HG02840 (cell line): Measurements from ENCODE around the gene COQ8A.
"Not testable (repeated sequence)": the region's sequence is repeated elsewhere in the genome, so short reads cannot be mapped to it uniquely, and the experiment has no call there.

Source experiments
- ATAC-seq: cut with Tn5 transposase; IDR thresholded peaks from one replicate; pipeline ENCODE4 v1.9.1; 2021; ENCODE audit warnings: mild to moderate bottlenecking, moderate library complexity, moderate number of reproducible peaks; ENCODE audit not compliant: unreplicated experiment, low FRiP score

COQ8A gene

GRCh38 chr1:226950871-226951270, 10.8 kb downstream of the COQ8A start:
- no peak for ATAC-seq

DNA sequence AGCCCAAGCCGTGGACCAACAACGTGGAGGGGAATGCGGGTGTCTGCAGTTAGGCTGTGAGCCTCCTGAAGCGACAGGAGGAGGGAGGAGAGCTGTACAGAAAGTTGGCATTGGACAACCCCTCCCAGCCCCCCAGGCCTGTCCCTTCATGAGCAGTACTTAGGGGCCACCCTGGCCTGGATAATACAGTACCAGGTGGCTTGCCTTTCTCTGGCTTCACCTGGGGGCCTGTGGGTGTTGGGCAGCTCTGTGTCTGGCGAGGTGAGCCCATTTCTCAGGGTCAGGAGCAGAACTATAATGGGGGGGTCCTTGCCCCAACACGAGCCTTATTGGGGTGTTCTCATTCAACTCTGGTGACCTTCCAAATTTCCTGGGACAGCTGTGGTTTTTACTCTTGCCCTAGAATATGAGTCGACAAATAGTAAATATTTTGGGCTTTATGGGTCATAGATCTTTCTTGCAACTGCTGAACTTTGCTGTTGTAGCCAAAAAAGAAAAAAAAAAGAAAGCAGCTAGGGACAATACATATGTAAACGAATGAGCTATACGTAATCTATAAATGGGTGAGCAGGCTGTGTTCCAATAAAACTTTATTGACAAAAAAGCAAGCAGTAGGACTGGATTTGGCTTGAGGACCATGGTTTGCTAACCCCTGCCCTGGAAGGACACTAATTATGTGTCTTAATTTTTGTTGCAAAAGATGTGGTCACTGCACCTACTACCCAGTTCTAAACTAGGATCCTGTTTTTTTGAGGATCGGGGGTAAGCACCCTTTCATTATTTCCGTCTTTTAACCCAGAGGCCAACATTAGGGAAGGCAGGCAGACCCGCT, 11.4 kb downstream of the COQ8A start:
- ATAC-seq = no peak

DNA sequence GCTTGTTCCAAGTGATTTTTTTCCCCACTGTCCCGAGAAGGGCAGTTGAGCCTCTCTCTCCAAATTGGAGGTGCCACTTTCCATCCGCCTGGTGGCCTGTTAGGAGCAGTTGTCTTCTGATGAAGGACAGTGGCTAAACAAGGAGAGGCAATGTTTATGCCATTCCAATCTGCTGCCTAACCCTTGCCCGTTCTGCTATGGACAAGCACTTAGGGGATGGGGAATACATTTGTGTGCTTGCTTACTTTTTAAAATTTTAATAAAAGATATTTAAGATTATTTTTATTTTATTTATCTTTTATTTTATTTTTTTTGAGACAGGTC, 12.0 kb downstream of the COQ8A start:
- no peak for ATAC-seq

DNA sequence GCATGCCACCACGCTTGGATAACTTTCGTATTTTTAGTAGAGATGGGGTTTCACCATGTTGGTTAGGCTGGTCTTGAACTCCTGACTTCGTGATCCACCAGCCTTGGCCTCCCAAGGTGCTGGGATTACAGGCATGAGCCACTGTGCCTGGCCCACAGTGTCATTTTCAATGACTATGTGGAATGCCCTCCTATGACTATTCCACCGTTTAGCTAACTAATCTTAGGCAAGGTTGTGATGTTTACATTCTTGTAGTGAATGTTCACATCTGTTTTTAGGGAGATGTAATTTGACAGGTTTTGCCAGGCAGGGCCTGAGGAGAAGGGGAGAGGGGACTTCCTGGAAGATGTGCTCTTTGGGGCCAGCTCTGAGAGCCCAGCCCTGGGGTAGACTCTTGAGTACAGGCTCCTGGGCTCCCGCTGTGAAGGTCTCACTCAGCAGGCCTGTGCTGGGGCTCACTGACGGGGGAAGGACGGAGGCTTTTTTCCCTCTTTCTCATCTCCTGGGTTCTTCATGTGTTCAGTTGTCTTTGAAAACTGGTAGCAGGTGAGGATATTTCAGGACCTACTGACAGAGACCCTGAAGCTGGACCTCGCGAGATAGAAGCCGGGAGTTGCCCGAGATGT, 13.2 kb downstream of the COQ8A start:
- ATAC-seq = no peak

DNA sequence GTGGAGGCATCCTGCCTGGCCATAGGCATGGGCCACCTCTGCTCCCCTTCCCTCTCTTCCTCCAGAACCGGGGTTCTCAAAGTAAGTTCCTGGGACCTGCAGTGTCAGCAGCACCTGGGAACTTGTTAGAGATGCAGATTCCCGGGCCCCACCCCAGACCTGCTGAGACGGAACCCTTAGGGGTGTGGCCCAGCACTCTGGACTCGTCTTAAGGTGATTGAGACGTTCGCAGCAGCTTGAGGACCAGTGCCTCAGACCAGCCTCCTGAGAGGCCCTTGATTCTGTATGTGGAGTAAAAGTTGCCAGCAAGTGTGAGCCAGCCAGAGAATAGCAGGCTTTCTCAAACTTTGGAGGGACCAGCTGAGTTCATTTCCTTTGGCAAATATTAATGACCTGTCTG, 14.2 kb downstream of the COQ8A start:
- ATAC-seq = no peak

DNA sequence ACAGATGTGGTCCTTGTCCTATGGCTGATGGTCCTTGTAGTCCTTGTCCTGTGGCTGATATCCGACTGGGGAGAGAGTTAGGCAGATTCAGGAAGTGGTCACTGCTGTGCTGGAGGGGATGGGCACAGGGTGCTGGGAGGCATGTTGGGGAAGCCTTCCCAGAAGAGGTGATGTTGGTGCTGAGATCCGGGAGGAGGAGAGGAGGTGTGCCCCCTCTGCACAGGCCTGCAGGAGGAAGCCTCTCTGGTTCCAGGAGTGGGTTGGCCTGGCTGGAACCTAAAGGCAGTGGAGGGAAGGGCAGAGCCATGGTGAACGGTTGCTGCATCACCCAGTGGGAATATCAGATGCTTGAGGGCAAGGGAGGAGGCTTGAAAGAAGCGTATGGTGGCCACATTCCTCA, 14.7 kb downstream of the COQ8A start:
- ATAC-seq = no peak

DNA sequence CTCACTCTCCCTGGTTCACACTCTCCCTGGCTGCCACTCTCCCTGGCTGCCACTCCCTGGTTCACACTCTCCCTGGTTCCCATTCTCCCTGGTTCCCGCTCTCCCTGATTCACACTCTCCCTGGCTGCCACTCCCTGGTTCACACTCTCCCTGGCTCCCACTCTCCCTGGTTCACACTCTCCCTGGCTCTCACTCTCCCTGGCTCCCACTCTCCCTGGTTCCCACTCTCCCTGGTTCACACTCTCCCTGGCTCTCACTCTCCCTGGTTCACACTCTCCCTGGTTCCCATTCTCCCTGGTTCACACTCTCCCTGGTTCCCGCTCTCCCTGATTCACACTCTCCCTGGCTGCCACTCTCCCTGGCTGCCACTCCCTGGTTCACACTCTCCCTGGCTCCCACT, 15.8 kb downstream of the COQ8A start:
- not testable (repeated sequence) for ATAC-seq

GRCh38 chr1:226956942-226957713, 17.0 kb downstream of the COQ8A start:
- ATAC-seq = no peak

DNA sequence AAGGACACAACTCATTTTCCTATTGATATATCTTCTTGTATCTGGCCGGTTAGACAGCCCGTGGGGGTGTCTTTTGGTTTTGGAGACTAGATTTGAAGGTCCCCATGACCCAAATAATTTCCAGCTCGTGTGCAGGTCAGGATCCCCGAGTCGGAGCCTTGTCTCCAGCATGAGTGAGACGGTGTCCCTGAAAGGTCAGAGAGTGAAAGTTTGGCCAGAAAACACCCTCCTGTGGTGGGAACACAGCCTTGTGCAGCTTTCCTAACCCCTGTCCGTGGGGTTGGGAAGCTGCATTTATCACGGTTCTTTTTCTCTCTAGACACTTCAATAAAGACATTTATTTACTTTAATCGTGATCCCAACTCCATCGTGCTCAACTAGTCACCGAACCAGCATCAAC, 17.6 kb downstream of the COQ8A start:
- no peak for ATAC-seq

GRCh38 chr1:226958300-226958699, 18.2 kb downstream of the COQ8A start:
- ATAC-seq = no peak

DNA sequence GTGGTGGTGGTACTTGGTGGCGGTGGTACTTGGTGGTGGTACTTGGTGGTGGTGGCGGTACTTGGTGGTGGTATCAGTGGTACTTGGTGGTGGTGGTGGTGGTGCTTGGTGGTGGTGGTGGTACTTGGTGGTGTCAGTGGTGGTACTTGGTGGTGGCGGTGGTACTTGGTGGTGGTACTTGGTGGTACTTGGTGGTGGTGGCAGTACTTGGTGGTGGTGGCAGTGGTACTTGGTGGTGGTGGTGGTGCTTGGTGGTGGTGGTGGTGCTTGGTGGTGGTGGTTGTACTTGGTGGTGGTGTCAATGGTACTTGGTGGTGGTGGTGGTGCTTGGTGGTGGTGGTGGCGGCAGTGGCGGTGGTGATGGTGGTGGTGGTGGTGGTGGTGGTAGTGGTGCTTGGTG, 20.2 kb downstream of the COQ8A start:
- no peak for ATAC-seq

DNA sequence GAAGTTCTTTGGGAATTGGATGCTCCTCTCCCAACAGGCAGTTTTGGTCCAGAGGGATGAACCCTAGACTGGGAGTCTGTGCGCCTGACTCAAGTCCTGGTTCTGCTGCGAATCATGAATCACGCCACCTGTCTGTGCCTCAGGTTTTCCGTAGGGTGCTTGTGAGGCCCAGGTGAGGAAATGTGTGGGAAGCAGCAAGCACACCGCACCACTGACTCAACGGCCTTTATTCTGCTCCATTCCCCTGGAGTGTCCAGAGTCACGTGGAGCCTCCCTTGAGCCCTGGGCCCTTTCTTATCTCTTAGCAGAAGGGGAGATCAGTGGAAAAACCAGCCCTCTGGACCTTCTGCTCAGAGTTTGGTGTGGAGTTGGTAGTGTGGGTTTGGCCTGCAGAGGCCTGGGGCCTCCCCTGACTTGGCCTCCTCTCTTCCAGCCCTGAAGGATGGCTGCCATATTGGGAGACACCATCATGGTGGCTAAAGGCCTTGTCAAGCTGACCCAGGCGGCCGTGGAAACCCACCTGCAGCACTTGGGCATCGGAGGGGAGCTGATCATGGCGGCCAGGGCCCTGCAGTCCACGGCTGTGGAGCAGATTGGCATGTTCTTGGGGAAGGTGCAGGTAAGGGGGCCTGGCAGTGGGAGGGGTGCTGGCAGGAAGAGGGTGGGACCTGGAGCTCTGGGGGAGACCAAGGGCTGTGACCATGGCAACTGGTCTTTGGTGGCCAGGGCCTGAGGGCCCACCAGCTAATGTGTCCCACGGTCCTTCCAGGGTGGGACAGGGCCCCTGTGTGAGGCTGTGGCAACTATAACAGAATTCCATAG, 21.1 kb downstream of the COQ8A start:
- ATAC-seq = no peak

DNA sequence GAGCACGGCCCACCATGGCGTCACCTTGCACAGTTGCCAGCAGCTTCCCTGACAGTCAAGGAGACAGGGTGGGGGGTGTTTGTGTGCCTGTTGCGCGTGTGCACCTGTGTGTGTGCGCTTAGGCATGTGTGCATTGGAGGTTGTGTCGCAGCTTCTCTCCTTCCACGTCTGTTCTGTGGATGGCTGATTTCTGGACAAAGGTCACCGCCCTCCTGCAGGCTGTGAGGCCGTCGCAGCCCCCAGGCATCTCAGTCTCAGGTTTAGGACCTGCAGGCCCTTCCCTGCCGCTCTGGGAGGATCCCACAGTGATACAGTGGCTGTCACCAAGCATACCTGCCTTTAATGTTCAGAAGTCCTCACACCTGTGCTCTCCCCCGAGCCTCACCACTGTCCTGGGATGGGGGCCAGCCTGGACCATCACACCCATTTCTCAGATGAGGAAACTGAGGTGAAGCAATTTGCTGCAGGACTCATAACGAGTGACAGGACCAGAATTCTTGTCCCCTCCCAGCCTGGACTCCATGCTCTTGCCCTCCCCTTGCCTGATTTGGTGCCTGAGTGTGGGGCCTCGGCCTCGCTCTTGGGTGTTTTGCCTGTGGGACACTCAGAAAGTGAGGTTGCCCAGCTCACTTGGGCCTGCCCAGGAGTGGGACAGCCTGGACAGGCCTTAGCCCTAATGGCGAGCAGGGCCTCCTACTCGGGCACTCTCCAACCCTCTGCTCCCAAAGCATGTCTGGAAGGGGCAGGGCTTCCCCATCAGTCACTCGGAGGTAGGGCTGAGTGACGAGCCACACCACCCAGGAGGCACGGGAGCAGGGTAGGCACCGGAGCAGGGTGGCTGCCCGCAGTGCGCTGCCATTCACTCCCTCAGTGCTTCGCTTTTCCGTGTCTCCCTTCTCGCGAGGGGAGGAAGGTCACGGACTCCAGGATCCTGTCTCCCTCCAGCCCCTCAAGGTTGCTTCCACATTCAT, 22.6 kb downstream of the COQ8A start:
- no peak for ATAC-seq

GRCh38 chr1:226964068-226964425, 24.0 kb downstream of the COQ8A start:
- no peak for ATAC-seq

- ATAC-seq = no peak
These were observed 24.8 kb downstream of the COQ8A start for GRCh38 chr1:226964611-226965486.

DNA sequence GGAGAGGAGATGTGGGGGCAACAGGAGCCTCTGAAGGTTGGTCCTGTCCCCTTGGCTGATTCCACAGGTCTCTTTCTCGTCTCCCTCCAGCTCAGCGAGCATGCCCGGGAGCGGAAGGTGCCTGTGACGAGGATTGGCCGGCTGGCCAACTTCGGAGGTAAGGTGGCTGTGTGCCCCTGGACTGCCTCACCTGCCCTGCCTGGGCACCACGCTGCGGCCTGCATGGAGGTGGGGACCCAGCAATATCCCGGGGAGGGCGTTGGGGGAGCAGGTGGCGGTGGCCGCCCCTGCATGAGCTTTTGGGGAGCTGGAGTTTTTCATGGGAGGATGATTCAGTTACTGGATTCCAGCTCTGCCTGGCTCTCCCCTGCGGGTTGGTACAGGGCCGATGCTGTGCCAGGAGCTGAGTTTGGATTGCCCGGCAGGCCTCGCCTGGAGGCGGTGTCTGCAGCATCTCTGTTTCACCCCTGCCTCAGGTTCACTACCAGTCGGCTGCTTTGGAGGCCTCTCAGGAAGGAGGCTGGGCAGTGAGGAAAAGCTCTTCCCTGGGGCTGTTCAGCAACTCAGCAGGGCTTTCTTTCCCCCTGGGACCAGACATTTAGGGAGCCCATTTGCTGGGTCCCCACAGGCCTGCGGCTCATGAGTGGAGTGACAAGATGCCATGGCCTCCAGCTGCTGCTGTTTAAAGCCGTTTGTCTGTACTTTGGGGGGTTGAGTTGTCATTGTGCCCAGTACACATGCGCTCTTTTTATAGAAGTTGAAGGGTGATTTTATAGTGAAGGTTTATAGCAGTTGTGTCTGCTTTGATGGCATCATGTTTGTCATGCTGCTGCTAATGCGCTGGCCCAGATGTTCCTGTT, 25.7 kb downstream of the COQ8A start:
- no peak for ATAC-seq

DNA sequence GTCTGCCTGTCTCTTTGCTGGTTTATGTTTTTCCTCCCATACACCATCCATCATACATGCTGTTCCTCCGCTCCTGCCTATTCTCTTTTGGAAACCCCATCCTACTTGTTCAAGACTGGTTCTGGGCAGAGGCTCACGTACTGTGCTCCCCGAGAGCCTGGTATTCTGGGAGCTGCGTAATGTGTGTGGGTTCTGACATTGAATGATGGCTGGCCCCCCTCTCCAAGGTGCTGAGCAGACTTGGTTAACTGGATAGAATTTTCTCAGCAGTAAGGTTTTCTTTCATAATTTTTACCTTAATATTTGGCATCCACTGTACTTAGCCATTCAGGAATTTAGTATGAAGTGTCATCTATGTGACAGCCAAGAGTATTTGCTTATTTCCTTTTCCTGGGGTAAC, 26.6 kb downstream of the COQ8A start:
- ATAC-seq = no peak

GRCh38 chr1:226967665-226968064, 27.6 kb downstream of the COQ8A start:
- no peak for ATAC-seq
